ENCODE measurements around the gene CBARP.

- no peak for TF ChIP-seq ZBTB44 (tag by site-specific recombination; IDR thresholded peaks at IDR 0.05)
- no peak for TF ChIP-seq REST (tag by site-specific recombination; IDR thresholded peaks at IDR 0.05)
- TF ChIP-seq SALL2 (tag by site-specific recombination; IDR thresholded peaks at IDR 0.05; ENCODE audit: borderline replicate concordance), result no peak
Measured at GRCh38 chr19:1236576-1236975, 1.2 kb downstream of the CBARP start.

Measured in HEK293 (cell line).